HuH-7 (cell line): ENCODE data around the gene ITCH.
"Not testable (repeated sequence)": the region's sequence is repeated elsewhere in the genome, so short reads cannot be mapped to it uniquely, and the experiment has no call there.

Experiments used
- DNase-seq: peaks from one replicate; pipeline ENCODE4 v3.0.0; 2011; ENCODE audit warnings: low spot score

The ITCH gene

DNA sequence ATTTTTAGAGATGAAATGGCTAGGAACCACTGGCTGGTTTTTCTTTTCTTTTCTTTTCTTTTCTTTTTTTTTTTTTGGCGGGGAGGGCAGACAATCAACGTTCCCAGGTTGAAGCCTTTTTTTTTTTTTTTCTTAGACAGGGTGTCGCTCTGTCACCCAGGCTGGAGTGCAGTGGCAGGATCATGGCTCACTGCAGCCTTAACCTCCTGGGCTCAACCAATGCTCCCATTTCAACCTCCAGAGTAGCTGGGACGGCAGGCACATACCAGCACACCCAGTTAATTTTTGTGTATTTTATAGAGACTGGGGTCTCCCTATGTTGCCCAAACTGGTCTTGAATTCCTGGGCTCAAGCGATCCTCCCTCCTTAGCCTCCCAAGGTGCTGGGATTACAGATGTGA lies 18.8 kb upstream of the ITCH start:
- no peak for DNase-seq

GRCh38 chr20:34345402-34345736 lies 17.7 kb upstream of the ITCH start:
- DNase-seq: no peak

GRCh38 chr20:34345839-34346532 lies 17.1 kb upstream of the ITCH start:
- not testable (repeated sequence) for DNase-seq

DNA sequence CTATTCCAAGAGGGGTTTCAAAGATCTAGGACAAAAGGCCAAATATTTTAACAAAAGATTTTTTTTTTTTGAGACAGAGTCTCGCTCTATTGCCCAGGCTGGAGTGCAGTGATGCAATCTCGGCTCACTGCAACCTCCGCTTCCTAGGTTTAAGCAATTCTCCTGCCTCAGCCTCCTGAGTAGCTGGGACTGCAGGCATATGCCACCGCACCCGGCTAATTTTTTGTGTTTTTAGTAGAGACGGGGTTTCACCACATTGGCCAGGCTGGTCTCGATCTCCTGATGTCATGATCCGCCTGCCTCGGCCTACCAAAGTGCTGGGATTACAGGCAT lies 16.6 kb upstream of the ITCH start:
- DNase-seq: not testable (repeated sequence)

- no peak for DNase-seq
Measured at GRCh38 chr20:34347571-34347970, 15.5 kb upstream of the ITCH start.

- DNase-seq: no peak
Measured at GRCh38 chr20:34350095-34350494, 13.0 kb upstream of the ITCH start.

GRCh38 chr20:34353467-34353866 lies 9.6 kb upstream of the ITCH start:
- not testable (repeated sequence) for DNase-seq

DNA sequence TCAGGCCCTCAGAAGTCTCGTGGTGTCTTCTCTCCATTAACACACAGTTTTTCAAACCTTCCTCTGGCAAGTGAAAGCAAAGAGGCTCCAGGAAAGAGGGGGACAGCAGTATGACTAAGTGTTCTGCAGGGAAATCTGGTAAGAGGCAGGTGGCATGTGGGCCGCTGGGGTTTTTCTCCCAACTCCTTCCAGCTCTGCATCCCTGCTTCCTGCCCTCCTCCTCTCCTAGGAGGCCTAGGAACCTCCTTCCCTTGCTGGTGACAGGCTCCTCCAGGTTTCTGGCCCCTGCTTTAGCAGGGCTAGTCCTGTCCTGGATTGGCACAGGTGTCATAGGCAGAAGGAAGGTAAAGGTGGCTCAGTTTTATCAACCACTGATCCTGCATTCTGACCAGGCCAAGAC lies 7.6 kb upstream of the ITCH start:
- no peak for DNase-seq

GRCh38 chr20:34359729-34360128 lies 3.3 kb upstream of the ITCH start:
- not testable (repeated sequence) for DNase-seq

GRCh38 chr20:34362502-34363061 lies 491 bp upstream of the ITCH start:
- no peak for DNase-seq

DNA sequence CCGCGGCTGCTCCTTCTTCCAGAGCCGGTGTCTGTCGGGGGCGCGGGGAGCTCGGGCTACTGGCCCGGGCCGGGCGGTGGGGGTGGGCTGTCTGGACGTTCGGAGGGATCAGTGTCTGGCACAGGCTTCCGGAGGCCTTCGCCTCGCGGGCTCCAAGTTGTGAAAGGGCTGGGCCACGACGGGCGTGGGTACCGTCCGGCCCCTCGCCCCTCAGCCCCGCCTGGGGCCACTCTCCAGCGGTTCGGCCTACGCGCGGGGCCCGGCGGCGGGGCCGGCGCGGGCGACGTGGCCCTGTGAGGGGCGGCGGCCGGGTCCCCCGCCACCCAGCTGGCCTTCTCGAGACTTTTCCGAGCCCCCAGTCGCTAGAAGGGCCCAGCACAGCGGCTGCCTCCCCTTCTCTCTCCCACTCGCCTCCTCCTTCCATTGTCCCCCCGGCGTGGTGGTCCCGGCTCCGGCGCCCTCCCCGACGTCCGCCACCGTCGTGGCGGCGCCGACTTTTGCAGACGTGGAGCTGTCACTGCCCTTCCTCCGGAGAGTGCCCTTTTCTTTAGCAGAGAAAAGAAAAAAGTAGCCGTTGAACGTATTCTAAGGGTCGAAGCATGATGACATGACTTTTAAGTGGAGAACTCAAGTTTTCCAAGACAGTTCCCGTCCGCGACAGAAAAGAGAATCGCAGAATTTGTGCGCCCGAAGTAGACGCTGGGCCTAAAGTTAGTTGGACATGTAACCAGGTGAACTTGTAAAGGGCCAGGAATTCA lies 571 bp downstream of the ITCH start:
- peak; percentile 70 for DNase-seq

DNA sequence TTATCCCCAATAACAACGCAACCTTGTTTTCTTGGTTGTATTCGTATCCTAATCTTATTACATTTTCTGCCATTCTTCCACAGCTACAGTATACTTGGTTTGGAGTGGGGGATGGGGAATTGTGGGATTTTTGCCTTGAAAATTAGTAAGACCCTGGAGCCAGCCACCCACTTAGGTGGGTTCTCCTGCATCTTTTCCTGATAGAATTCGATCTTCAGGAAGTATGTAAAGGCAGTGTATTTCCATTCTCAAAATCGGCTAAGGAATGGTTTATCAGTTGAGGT lies 1.1 kb downstream of the ITCH start:
- no peak for DNase-seq

DNA sequence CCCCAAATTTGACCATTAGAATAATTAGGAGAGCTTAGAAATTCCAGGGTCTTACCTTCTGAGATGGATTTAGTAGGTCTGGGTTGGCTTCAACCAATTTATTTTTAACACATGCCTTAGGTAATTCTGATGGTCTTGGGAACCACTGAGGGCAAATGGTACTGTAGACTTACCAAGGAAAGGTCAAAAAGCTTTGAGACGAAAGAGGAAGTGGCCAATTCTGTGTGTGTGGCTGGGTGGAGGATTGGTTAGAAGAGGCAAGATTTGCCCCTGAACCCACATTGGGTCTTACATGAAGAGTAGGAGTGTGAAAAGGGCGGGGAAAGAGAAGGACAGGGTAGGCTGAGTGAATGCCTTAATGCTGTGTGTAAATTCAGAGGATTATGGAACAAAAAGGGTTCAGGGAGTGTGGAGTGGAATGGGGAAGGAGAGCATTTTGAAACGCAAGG lies 2.7 kb downstream of the ITCH start:
- DNase-seq: no peak

GRCh38 chr20:34367155-34367554 lies 4.1 kb downstream of the ITCH start:
- no peak for DNase-seq

GRCh38 chr20:34367911-34368310 lies 4.8 kb downstream of the ITCH start:
- not testable (repeated sequence) for DNase-seq

- no peak for DNase-seq
Measured at GRCh38 chr20:34368547-34368946, 5.5 kb downstream of the ITCH start.

DNA sequence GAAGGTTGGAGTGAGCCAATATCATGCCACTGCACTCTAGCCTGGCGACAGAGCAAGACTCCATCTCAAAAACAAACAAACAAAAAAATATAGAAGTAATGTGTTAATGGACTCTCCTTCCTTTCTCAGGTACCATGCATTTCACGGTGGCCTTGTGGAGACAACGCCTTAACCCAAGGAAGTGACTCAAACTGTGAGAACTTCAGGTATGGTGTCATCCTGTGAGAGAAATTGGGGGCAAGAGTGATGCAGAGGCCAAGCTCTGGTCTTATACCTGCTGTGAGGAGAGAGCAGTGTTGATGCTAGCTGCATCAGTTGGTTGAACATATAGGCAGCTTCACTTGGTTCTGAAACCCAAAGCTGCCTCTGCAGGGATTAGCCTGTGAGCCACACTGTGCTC lies 6.2 kb downstream of the ITCH start:
- DNase-seq: no peak

DNA sequence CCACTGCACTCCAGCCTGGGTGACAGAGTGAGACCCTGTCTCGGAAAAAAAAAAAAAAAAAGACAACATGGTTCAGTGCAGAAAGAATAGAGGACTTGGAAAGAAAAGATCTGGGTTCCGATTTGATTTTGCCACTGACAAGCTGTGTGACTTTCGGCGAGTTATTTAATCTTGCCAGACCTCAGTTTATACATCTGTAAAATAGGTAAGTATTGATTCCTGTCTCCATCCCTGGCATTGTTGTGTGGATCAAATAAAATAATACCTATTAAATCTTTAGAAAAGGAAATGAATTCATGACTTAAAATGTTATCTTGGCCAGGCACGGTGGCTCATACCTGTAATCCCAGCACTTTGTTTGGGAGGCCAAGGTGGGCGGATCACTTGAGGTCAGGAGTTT lies 7.0 kb downstream of the ITCH start:
- DNase-seq: no peak

- DNase-seq: no peak
Measured at GRCh38 chr20:34373445-34373844, 10.4 kb downstream of the ITCH start.

DNA sequence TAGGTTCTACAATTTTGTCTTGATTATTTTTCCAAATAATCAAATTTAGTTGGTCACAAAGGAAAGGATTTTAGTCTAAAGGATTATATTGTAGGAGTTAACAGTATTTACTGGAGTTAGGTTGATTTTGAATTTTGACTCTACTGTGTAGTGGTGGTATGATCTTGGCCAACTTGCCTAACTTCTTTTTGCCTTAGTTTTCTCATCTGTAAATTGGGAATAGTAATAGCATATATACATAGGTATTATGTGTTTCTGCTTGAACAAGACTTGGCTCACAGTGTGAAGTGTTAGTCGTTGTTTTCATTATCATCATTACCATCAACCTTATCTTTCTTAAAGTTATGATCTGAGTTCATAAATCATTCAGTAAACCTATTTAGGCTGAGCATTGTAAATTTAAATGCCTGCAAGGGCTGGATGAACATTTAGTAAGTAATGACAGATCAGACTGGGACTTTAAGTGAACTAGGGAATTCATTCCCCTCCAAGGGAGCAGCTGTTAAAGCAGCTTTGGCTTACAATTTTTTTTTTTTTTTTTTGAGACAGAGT lies 11.2 kb downstream of the ITCH start:
- DNase-seq: no peak

- peak; percentile 47 for DNase-seq
Measured at GRCh38 chr20:34375977-34376430, 12.9 kb downstream of the ITCH start.

DNA sequence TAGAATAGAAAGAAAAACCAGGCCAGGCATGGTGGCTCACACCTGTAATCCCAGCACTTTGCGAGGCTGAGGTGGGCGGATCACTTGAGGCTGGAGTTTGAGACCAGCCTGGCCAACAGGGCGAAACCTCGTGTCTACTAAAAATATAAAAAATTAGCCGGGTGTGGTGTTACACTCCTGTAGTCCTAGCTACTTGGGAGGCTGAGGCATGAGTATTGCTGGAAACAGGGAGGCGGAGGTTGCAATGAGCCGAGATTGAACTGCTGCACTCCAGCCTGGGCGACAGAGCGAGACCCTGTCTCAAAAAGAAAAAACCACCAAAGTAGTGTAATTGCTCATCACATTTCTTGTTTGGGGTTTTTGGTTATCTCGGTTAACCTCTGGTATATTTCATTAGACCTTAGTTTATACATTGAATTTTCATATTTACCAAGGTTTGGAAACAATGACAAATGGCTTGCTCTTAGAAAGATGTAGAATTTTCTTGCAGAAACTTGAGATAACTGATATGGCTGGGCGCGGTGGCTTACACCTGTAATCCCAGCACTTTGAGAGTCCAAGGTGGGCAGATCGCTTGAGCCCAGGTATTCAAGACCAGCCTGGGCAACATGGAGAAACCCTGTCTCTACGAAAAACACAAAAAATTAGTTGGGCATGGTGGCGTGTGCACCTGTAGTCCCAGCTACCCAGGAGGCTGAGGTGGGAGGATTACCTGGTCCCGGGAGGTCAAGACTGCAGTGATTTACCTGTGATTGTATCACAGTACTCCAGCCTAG lies 14.2 kb downstream of the ITCH start:
- no peak for DNase-seq

DNA sequence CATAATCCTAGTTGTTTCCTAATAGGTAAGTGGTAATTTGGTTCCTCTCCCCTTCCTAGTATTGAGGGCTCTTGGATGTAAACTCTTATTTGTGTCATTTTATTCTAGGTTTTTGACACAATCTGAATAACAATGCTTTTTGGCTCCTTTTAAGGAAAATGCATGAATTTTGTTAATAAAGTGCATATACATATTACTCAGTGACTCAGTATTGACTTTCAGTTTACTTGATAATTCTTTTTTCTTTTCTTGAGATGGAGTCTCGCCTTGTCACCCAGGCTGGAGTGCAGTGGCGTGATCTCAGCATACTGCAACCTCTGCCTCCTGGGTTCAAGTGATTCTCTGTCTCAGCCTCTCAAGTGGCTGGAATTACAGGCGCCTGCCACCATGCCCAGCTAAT lies 19.1 kb downstream of the ITCH start:
- no peak for DNase-seq
